ENCODE results near the gene CYP2C18.
"Not testable (repeated sequence)": the region's sequence is repeated elsewhere in the genome, so short reads cannot be mapped to it uniquely, and the experiment has no call there.

Gene CYP2C18

DNA sequence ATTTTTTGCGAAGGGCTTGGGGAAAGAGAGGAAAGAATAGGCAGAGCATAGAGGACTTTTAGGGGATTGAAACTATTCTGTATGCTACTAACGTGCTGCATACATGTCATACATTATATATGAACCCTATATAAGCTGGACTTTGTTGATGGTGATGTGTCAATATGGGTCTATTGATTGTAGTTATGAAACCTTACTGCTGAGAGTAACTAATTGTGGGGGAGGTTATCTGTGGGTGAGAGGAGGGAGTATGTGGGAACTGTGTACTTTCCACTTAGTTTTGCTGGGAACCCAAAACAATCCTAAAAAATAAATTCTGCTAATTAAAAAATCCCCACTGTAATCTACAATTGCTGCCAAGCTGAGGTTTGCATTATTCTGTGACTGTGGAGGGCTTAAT lies 63.6 kb downstream of the CYP2C18 start:
- DNase-seq (ENCODE audit: low spot score) = no peak
- no peak for TF ChIP-seq CTCF (IDR thresholded peaks at IDR 0.05; ENCODE audit: extremely low read depth, insufficient read depth, missing control alignments)
- in situ Hi-C loops (cut with MboI; ENCODE audit: low pct_unique_long_range_greater_than_20kb, low sequenced_read_pairs, unreplicated experiment) = no loop called here

- in situ Hi-C loops (cut with MboI; ENCODE audit: low pct_unique_long_range_greater_than_20kb, low sequenced_read_pairs, unreplicated experiment) = no loop called here
- DNase-seq (ENCODE audit: low spot score) = no peak
- TF ChIP-seq CTCF (IDR thresholded peaks at IDR 0.05; ENCODE audit: extremely low read depth, insufficient read depth, missing control alignments) = no peak
These were observed 64.3 kb downstream of the CYP2C18 start for GRCh38 chr10:94747838-94748237.

- no peak for TF ChIP-seq CTCF (IDR thresholded peaks at IDR 0.05; ENCODE audit: extremely low read depth, insufficient read depth, missing control alignments)
- in situ Hi-C loops (cut with MboI; ENCODE audit: low pct_unique_long_range_greater_than_20kb, low sequenced_read_pairs, unreplicated experiment) = no loop called here
- no peak for DNase-seq (ENCODE audit: low spot score)
These were observed 74.4 kb downstream of the CYP2C18 start for GRCh38 chr10:94757916-94758315.

DNA sequence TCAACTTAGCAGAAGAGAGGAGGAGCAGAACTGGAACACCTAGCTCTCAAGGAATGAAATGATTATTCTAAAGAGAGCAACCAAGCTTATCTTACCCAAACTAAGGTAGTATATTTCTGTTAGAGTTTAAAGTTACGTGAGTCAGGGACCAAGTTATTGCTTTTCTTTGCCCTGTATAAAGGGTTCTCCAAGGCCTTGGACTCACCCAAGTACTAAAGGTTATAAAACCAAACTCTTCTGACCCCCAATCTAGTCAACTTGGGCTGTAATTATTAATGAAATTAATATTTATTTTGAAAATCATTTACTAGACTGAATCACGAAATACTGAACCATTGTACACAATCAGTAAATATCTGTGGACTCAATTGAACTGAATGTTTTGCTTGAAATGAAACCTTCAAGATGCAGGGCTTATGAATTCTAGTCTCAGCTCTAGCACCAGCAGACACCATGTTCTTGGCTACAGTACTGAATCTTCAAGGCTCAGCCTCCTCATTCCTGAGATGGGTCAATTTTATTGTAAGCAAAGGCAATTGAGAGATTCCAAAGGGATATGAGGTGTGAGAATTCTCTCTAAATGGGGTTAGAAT lies 77.2 kb downstream of the CYP2C18 start:
- DNase-seq (ENCODE audit: low spot score) = no peak
- TF ChIP-seq CTCF (IDR thresholded peaks at IDR 0.05; ENCODE audit: extremely low read depth, insufficient read depth, missing control alignments) = no peak
- in situ Hi-C loops (cut with MboI; ENCODE audit: low pct_unique_long_range_greater_than_20kb, low sequenced_read_pairs, unreplicated experiment) = no loop called here

DNA sequence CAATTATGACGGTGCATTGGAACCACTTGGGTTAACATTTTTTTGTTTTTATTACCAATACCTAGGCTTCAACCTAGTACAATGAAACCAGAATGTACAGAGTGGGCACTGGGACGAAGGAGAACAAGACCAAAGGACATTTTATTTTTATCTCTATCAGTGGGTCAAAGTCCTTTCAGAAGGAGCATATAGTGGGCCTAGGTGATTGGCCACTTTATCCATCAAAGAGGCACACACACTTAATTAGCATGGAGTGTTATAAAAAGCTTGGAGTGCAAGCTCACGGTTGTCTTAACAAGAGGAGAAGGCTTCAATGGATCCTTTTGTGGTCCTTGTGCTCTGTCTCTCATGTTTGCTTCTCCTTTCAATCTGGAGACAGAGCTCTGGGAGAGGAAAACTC lies 78.9 kb downstream of the CYP2C18 start, which contains the start of gene CYP2C19:
Gene CYP2C19 (plus strand): TSS at position 289 of the 400 bp plus-strand sequence. CDS start 25 bp downstream, at position 314.
- in situ Hi-C loops (cut with MboI; ENCODE audit: low pct_unique_long_range_greater_than_20kb, low sequenced_read_pairs, unreplicated experiment) = no loop called here
- TF ChIP-seq CTCF (IDR thresholded peaks at IDR 0.05; ENCODE audit: extremely low read depth, insufficient read depth, missing control alignments) = no peak
- DNase-seq (ENCODE audit: low spot score) = no peak

DNA sequence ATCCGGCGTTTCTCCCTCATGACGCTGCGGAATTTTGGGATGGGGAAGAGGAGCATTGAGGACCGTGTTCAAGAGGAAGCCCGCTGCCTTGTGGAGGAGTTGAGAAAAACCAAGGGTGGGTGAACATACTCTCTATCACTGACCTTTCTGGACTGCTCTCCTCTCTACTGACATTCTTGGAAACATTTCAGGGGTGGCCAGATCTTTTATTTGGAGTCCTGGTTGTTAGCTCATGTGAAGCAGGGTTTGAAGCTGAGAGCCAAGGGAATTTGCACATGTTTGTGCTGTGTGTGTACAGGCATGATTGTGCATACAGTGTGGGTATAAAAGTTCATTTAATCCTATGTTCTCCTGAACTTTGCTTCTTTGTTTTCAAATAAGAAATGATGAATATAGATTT lies 91.9 kb downstream of the CYP2C18 start:
- in situ Hi-C loops (cut with MboI; ENCODE audit: low pct_unique_long_range_greater_than_20kb, low sequenced_read_pairs, unreplicated experiment); DNase-seq (ENCODE audit: low spot score): not testable (repeated sequence)

DNA sequence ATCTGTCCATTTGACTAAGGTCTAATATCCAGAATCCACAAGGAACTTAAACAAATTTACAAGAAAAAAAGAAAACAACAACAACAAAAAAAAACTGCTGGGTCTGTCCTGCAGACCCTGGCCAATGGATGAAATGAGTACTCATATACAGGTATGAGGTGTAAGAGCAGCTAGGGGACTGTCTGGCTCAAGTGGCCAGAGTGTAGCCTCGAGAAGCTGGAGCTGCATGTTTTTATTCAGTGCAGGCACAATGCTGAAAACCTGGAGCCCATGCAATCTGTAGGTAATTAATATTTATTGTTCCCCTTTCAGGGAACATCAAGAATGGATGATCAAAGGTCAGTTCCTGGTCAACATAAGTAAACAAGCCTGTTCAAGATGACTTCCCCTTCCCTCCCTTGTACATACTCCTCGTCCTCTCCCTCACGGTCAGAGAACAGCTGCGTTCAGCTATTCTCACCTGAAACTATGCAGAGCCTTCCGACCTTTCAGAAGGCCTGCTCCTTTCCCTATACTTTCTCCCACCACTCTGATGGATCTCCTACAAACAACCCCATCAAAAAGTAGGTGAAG lies 94.4 kb downstream of the CYP2C18 start:
- in situ Hi-C loops (cut with MboI; ENCODE audit: low pct_unique_long_range_greater_than_20kb, low sequenced_read_pairs, unreplicated experiment) = no loop called here
- no peak for DNase-seq (ENCODE audit: low spot score)
- no peak for TF ChIP-seq CTCF (IDR thresholded peaks at IDR 0.05; ENCODE audit: extremely low read depth, insufficient read depth, missing control alignments)
